B cell (primary cell): Measurements from ENCODE around the gene TCF12.

ENCODE experiments used
- CTCF ChIP-seq: fragments of 200-600 bp; IDR thresholded peaks from one replicate; pipeline ENCODE4 v1.8.0; 2022; ENCODE audit warnings: antibody characterized with exemption, mild to moderate bottlenecking
- EZH2 ChIP-seq: IDR thresholded peaks from 2 replicates; pipeline ENCODE4 v1.6.1; 2012; ENCODE audit warnings: borderline replicate concordance, low read depth, mild to moderate bottlenecking, moderate library complexity, low read length; ENCODE audit not compliant: insufficient read depth, poor library complexity, severe bottlenecking

GRCh38 chr15:57290187-57290586, 371.7 kb downstream of the TCF12 start:
- TF ChIP-seq CTCF (no peak), EZH2 (no peak)
